Measurements from ENCODE around the gene MTRR.
"Not testable (repeated sequence)": the region's sequence is repeated elsewhere in the genome, so short reads cannot be mapped to it uniquely, and the experiment has no call there.

The MTRR gene

GRCh38 chr5:7902666-7903625 is 34.0 kb downstream of the MTRR start:
- DNase-seq, result no peak

- no peak for DNase-seq
Observed at GRCh38 chr5:7904170-7904569, 35.2 kb downstream of the MTRR start.

GRCh38 chr5:7907612-7908011 is 38.7 kb downstream of the MTRR start:
- no peak for DNase-seq

GRCh38 chr5:7908317-7908716 is 39.4 kb downstream of the MTRR start:
- DNase-seq, result no peak

- no peak for DNase-seq
Observed at GRCh38 chr5:7910738-7911428, 41.9 kb downstream of the MTRR start.

GRCh38 chr5:7911429-7911771 is 42.5 kb downstream of the MTRR start:
- DNase-seq, result not testable (repeated sequence)

- DNase-seq, result no peak
Observed at GRCh38 chr5:7916171-7916804, 47.3 kb downstream of the MTRR start.

GRCh38 chr5:7917130-7918123 is 48.5 kb downstream of the MTRR start:
- no peak for DNase-seq

- no peak for DNase-seq
Observed at GRCh38 chr5:7925961-7926695, 57.2 kb downstream of the MTRR start.

- DNase-seq, result no peak
Observed at GRCh38 chr5:7926720-7927119, 57.8 kb downstream of the MTRR start.

- no peak for DNase-seq
Observed at GRCh38 chr5:7927466-7928375, 58.8 kb downstream of the MTRR start.

- no peak for DNase-seq
Observed at GRCh38 chr5:7930011-7930410, 61.1 kb downstream of the MTRR start.

GRCh38 chr5:7941692-7942091 is 72.7 kb downstream of the MTRR start:
- DNase-seq, result no peak

GRCh38 chr5:7947301-7947700 is 78.4 kb downstream of the MTRR start:
- no peak for DNase-seq
